Suppressor macrophage treated with lipopolysaccharide for 4 hours (primary cell): ENCODE results near the gene EPB41L5.
A peak's percentile ranks its signal among the peaks of the same experiment; 100 is the strongest.
"Not testable (repeated sequence)": the region's sequence is repeated elsewhere in the genome, so short reads cannot be mapped to it uniquely, and the experiment has no call there.

Experiments used
- DNase-seq: peaks from one replicate; pipeline ENCODE4 v3.0.0-alpha.2; 2020

Gene EPB41L5

DNA sequence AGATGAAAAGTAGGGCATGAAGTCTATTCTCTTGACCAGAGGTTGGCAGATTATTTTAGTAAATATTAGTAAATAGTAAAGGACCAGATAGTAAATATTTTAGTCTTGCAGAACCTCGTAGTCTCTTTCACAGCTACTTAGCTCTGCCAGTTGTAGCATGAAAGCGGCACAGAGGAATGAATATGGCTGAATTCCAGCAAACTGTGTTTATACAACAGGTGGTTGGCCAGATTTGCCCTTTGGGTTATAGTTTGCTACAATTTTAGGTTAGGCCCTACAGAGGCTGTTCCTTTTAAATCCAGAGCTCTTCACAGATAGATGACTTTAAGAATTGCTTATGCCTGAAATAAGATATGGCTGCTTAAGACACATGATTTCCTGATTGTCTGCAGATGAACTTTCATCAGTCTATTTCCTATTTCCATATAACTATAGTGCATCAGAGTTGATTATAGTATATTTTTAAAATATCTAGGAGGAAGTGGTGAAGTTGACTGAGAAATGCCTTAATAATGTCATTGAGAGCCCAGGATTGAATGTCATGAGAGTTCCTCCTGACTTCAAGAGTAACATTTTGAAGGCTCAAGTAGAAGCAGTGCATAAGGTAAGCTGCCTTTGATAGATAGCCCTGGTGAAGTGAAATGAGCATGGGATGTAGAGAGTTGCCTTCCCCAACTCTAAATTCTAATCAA, 129.8 kb downstream of the EPB41L5 start:
- DNase-seq = peak; percentile 11

DNA sequence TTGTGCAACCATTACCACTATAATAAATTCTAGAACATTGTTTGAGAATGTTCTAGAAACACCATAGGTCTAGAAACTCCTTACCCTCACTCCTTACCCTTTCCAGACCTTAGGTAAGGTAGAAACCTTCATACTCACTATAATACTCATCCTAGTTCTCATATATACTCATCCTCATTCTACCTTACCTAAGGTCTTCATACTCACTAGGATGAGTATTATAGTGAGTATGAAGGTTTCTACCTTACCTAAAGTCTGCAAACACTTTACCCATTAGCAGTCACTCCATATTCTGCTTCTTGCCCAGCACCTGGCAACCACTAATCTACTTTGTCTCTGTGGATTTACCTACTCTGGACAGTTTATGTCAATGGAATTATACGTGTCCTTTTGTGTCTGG, 135.4 kb downstream of the EPB41L5 start:
- no peak for DNase-seq

DNA sequence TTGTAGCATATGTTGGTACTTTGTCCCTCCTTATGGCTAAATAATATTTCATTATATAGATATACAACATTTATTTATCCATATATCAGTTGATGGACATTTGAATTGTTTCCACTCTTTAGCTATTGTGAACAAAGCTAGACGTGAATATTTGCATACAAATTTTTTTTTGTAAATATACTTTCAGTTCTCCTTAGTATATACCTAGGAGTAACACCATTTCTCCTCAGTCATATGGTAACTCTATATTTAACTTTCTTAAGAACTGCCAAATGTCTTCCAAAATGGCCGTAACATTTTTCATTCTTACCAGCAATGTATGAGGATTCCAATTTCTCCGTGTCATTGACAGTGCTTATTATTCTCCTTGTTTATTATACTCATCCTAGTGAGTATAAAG, 135.8 kb downstream of the EPB41L5 start:
- no peak for DNase-seq

DNA sequence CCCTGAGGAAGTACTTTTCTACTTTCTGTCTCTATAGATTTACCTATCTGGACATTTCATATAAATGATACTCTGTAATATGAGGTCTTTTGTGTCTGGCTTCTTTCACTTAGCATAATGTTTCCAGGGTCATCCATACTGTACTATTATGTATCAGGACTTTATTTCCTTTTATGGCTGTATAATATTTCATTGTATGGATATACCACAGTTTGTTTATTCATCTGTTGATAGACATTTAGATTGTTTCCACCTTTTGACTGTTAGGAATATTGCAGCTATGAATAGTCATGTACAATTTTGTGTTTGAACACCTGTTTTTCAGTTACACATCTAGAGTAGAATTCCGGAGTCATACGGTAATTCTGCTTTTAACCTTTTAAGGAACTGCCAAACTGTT, 136.5 kb downstream of the EPB41L5 start:
- DNase-seq = no peak

DNA sequence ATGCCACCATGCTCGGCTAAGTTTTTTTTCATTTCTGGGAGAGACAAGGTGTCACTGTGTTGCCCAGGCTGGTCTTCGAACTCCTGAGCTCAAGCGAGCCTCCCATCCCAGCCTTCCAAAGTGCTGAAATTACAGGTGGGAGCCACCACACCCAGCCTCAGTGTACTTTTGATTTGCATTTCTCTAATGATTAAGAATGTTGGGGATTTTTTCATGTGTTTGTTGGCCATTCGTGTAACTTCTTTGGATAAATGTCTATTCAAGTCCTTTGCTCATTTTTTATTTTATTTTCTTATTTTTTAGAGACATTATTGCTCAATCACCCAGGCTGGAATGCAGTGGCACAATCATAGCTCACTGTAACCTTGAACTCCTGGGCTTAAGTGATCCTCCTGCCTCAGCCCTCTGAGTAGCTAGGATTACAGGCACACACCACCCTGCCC, 137.2 kb downstream of the EPB41L5 start:
- no peak for DNase-seq

DNA sequence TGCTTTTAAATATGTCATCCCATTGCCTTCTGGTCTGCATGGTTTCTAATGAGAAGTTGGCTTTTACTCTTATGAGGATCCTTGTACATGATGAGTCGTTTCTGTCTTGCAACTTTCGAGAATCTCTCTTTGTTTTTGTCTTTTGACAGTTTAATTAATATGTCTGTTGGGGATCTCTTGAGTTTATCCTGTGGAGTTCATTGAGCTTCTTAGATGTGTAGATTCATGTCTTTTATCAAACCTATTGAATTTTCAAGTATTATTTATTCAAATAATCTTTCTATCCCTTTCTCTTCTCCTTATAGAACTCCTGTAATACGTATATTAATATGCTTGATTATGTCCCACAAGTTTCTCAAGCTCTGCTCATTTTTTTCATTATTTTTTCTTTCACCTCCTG, 142.4 kb downstream of the EPB41L5 start:
- no peak for DNase-seq

DNA sequence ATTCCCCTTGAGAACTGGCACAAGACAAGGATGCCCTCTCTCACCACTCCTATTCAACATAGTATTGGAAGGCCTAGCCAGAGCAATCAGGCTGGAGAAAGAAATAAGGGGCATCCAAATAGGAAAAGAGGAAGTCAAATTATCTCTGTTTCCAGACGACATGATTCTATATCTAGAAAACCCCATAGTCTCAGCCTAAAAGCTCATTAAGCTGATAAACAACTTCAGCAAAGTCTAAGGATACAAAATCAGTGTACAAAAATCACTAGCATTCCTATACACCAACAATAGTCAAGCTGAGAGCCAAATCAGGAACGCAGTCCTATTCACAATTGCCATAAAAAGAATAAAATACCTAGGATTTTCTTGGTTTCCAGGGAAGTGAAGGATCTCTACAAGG, 145.8 kb downstream of the EPB41L5 start:
- DNase-seq = not testable (repeated sequence)

DNA sequence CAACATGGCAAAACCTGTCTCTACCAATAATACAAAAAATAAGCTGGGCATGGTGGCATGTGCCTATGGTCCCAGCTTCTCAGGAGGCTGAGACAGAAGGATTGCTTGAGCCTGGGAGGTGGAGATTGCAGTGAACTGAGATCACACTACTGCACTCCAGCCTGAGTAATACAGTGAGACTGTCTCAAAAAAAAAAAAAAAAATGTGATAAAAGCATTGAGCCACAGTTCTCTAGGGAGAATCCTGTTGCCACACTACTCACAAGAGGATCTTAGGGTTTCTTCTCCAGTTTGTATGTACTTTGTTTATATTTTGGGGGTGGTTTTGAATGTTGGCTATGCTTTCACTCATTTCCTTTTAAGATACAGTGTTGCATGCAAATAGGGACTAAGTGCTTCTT, 148.3 kb downstream of the EPB41L5 start:
- no peak for DNase-seq

DNA sequence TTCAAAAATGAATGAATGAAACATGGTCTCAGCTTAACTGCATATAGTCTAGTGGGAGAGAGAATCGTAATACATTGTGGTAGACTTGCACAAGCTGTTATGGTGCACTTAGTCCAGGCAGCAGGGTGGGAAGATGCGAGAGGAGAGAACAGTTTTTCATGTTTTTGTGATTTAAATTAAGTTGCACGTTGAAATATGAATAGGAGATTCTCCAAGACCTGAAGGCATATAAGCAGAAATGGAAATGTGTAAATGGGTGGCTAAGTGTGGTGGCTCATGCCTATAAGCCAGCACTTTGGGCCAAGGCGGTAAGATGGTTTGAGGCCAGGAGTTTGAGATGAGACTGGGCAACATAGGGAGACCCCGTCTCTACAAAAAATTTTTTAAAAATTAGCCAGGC, 149.8 kb downstream of the EPB41L5 start:
- no peak for DNase-seq

DNA sequence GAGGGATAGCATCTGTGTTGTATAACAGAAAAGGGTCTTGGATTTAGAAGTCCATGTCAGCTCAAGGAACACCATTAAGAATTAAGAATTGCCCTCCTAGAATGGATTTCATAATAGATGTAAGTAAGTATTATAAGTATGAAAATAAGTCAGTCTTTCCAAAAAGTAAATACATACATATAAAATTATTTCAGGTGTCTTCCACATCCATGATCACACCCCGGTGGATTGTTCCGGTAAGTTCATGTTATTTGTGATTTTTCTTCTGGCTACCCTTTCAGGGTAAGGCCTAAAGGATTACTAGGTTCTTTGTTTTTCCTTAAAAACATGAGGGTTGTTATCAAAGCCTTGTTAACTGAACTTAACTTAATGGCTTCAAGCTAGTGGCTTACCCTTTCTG, 154.4 kb downstream of the EPB41L5 start:
- no peak for DNase-seq

DNA sequence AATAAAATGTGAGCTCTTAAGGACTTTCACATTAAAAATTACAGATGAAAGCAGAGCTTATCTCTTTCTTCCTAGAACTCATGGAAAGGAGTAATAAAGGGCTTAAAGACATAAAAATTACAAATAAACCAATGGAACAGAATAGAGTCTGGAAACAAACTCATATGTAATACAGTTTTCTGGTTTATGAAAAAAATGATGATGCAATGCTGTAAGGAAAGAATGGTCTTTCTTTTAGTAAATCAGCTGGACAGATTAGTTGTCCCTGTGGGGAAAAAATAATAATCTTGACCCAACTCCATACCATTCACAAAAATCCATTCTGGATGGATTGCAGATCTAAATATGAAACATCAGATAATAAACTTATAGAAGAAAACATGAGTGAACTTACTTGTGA, 156.1 kb downstream of the EPB41L5 start:
- DNase-seq = no peak

DNA sequence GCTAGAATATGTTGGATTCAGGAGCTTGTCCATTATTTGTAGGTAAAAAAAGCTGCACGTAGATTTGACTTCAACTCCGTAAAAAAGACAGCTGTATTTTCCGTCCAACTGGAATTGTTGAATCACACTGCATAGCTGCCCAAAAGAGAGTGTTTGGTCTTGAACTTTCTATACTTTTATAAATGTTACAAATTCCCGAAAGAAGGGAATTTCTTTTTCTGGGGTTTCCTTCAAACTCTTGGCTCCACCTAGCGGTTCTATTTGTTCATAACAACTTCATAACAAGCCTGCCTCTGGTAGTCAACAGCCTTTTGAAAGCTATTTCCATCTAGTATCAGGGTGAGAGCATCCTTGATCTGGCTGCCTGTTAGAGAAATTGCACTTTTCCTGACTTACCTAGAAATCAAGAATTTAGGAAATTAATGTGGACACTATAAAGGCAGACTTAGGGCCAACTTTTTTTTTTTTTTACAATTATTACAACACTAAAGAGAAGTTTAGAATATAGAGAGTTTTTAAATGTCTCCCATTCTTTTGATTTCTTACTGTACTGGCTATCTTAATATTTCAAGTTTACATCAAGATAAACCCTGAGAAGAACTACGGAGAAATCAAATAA, 162.2 kb downstream of the EPB41L5 start:
- peak; percentile 79 for DNase-seq

DNA sequence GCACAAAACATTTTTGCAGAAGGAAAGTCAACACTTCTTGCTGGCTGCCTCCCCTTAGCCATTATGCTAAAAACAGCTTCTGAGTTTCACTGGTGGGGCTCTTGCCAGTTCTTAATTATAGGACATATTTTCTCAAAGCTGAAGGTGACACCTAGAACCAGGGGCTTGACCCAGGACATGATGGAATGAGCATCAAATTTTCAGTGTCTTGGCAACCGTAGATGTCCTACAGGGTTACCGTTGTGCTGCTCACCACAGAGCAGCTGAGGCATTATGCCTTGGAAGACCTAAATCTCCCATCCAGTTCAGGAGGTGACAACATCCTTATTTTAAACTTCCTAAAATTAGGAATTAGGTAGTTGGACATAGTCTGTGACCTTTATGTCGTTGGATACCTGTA, 163.6 kb downstream of the EPB41L5 start:
- DNase-seq = no peak

DNA sequence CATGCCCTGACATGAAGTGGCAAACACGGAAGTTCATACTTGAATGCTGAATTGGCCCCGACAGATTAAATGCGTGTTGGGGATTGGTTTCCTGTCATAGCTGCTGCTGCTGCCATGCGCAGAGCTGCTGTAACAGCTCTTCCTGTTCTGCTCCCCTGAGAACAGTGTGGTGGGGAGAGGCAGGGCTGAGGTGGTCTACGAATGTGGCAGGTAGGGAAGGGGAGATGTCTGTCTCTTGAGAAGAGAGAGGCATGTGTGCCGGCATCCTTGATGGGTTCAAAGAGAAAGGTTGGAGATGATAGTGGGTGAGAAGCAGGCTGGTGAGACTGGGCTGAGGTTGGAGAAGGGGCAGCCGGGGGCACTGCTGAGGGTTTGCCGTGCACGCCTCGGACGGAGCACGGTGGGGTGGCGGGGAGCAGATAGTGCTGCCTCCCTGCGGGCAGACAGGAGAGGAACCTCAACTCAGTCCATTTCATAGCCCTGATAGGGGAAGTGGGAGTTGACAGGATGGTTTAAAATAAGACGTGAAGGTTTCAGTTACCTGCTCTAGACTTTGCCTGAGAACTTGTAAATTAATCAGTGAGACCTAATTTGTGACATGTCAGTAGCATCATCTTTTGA, 164.2 kb downstream of the EPB41L5 start:
- peak; percentile 57 for DNase-seq

DNA sequence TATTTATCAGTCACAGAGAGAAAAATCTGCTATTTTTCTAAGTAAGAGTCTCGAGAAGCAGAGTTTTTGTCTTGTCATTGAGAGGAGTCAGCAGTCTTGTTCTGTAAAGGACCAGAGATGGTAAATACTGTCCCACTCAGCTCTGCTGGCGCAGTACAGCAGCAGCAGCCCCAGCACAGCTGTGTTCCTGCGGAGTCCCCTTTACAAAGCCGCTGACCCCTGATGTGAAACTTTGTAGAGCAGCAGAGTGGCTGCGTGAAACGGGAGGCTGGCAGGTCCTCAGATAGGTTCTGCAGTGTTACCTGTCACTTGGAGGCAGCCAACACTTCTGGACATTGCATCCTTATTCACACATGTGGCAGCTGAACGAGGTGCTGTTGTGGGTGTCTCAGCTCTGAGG, 165.1 kb downstream of the EPB41L5 start:
- DNase-seq = no peak

DNA sequence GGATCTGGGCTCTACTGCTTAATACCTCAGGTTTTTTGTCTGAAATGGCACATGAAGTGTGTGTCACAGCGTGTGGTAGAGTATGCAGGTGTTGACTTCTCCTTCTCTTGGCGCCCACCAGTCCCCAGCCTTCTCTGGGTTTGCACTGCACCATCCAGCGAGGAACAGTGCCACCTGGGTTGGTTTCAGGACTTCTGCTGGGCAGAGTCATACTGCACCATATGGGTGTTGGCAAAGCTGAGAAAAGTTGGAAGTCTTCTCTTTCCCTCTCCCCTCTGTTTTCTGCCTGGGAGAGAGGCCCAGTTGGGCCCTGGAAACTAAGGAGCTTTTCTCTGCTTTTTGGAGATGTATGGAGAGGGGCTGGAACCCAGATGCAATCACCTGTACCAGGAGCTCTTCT, 166.5 kb downstream of the EPB41L5 start:
- DNase-seq = no peak

DNA sequence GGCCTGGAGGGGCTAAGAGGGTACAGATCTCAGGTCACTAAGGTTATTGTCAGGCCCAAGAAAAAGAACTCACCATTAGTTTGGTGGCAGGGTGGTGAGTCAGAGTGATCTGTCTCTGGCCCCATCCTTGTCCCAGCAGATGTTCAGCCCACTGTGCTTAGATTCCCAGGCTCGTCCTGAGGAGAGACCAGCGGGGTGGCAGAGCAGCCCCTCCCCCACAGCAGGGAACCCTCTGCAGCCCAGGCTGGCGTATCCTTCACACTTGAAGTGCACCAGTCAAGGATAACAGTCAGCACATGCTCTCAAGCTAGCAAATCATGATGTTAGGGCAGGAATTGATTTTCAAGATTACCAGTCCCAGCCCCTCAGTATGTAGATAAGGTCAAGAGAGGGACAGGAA, 167.2 kb downstream of the EPB41L5 start:
- DNase-seq = no peak

DNA sequence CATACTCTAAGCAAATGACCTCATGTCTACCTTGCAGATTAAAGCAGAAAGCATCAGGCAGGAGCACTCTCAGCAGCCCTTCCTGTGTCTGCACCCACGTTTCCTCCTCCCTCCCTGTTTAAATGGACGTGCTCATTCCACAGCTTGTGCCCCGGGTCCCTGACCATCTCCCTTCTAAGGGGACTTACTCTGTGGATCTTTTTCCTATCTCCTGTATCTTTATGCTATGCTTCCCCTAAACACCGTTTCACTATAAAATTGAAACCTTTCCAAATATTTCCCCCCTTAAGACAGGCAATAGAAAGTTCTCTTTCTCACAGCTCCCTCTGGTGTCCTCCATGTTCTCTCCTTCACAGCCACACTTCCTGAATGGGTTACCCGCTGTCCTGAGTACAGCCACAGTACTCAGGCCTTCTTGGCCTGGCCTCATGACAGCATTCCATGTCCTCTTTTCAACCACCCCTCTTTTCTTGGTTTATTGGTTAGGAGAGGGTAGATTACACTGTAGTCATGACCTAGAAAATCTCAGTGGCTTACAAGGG, 169.2 kb downstream of the EPB41L5 start:
- DNase-seq = no peak

DNA sequence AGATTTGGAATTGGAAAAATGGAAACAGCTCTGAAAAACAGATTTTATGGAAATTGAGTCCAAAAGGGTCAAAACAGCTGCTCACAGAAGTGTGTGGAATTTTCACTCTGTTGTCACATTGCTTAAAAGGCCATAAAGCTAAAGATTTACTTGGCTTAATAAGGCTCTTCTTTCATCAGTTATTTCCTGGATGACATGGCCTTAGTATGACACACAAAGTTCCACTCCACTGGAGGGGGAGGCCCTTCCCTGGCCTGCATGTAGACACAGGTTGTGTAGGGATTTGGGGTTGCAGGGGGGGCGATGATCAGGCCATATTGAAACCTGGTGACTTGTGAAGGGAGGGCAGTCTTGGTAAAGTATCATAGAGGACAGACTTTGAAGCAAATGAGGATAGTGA, 176.3 kb downstream of the EPB41L5 start:
- no peak for DNase-seq

DNA sequence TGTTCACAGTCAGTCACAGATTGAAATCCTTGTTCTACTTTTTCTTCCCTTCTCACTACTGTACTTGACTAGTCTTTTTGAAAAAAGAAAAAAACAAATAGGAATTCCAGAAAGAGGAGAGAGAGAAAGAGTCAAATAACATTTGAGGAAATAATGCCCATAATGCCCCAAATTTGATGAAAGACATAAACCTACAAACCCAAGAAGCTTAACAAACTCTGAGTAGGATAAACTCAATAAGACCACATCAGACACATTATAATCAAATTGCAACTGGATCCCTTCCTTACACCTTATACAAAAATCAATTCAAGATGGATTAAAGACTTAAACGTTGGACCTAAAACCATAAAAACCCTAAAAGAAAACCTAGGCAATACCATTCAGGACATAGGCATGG, 179.4 kb downstream of the EPB41L5 start:
- no peak for DNase-seq

DNA sequence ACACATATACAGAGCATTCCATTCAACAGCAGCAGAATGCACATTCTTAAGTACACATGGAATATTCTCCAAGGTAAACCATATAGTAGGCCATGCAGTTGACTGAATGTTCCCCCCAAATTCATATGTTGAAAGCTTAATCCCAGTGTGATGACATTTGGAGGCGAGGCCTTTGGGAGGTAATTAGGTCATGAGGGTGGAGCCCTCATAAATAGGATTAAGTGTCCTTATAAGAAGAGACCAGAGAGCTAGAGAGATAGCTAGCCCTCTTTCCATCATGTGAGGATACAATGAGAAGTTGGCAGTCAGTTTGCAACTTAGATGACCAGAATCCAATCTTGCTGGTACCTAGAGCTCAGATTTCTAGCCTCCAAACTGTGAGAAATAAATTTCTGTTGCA, 182.7 kb downstream of the EPB41L5 start:
- DNase-seq = no peak

DNA sequence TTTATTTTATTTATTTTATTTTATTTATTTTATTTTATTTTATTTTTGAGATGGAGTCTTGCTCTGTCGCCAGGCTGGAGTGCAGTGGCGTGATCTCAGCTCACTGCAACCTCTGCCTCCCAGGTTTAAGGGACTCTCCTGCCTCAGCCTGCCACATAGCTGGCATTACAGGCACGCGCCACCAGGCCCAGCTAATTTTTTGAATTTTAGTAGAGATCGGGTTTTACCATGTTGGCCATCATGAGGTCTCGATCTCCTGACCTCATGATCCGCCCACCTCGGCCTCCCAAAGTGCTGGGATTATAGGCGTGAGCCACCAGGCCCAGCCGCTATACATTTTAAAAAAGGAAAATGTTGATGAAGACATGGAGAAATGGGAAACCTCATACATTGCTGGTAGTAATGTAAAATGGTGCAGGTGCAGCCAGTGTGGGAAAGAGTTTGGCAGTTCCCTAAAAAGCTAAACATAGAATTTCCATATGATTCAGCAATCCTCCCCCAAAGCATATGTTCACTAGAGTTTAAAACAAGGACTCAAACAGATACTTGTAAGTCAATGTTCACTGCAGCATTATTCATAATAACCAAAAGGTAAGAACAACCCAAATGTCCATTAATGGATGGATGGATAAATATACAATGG, 187.1 kb downstream of the EPB41L5 start:
- DNase-seq = not testable (repeated sequence)

DNA sequence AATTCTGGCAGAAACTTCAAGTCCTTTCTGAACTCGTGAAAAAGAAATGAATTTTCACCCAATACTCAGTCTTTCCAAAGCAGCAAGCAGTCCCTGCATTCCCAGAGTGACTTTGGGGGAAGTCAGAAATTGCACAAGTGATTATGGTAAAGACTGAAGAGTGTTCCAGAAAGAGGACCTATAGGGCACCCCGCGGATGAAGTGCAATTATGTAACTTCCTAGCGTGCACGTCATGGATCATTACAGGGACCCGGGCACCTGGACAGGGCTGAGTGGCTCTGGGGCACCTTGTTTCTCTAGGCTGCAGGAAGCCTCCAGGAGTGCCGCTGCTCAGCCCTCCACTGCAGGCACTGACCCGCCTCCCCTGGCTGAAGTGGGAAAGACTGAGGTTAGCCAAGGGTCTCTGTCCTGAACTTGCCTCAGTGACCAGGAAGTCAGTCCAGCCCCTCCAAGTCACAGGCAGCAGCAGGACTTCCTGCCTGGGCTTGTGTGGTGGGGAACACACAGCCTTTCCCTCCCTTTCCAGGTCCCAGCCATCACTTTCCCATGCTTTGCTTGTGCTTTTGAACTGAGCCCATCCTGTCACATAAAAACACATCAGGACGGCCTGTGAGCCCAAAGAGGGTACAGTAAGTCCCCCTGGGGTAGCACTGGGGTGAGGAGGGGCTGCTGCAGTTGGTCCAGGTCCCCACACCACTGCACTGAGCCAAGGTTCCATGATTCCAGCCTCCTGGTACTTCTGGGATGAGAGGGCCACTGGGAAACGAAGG, 190.6 kb downstream of the EPB41L5 start:
- peak; percentile 91 for DNase-seq
